ENCODE data around the gene RPP25L. TPM values are rescaled to one million over a fixed set of nuclear protein-coding genes. Genes with fewer than 3 reads are reported as not detected.

The RPP25L gene
- total and polyA plus RNA-seq, 9 of the 15 experiments (the other 6 are each of a cell fraction or from before 2014, with no cell fraction given), result 16.3 to 43.7 (median 29.0) TPM

DNA sequence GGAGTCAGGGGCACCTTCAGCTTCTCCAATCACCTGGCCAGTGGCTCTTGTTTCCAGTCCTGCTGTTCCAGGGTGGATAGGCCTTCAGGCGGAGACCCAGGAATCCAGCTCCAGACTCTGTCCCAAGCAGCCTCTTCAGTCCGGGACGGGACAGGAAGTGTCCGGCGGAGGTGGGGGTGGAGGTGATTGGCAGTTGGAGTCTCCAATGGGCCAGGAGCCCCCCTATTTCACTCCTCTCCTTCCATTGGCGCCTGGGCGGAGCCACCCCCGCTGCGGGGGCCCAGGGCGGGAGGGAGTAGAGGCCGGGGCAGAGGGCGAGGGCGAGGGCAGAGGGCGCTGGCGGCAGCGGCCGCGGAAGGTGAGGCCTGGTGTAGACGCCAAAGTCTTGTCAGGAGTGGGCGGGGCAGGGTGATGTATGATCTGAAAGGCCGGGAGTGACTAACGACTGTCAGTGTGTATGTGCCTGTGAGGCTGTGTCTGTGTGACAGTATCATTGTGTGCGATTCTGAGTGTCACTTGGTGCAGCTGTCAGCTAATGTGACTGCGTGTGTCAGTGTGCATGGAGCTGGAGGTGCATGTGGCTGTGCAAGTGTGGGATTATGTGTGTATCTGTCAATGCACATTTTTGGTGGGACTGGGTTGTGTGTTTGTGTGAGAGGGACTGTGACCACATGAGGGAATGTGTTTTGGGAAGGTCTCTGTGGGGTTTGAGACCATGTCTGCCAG lies 40.1 kb upstream of the RPP25L start, which contains the start of gene IL11RA (continued):
- TF ChIP-seq RNF2 (IDR thresholded peaks at IDR 0.05) (peak; percentile 41; the same call in 1 of the 2 replicates), NFE2L1 (tag; IDR thresholded peaks at IDR 0.05; ENCODE audit: borderline replicate concordance, low read depth) (no peak), NR3C1 (CRISPR knock-in tag; IDR thresholded peaks at IDR 0.05) (no peak), KAT2B (IDR thresholded peaks at IDR 0.05; ENCODE audit: low read depth, low read length) (no peak), CAMTA2 (CRISPR knock-in tag; conservative IDR thresholded peaks at IDR 0.05) (no peak), TAF1 (IDR thresholded peaks at IDR 0.05; ENCODE audit: control insufficient read depth, extremely low read depth, insufficient read depth, low read length, severe bottlenecking) (peak; percentile 44), KLF6 (CRISPR knock-in tag; IDR thresholded peaks at IDR 0.05; ENCODE audit: borderline replicate concordance) (no peak; the same call in 1 of the 2 replicates), ATF4 (CRISPR knock-in tag; IDR thresholded peaks at IDR 0.05) (no peak), STAG1 (CRISPR knock-in tag; IDR thresholded peaks at IDR 0.05; ENCODE audit: borderline replicate concordance) (no peak), TGIF2 (CRISPR knock-in tag; IDR thresholded peaks at IDR 0.05) (no peak), ZNF143 (CRISPR knock-in tag; IDR thresholded peaks at IDR 0.05) (no peak), ZNF146 (CRISPR knock-in tag; IDR thresholded peaks at IDR 0.05; ENCODE audit: unreplicated experiment) (no peak), ATF2 (CRISPR knock-in tag; IDR thresholded peaks at IDR 0.05) (no peak), TCFL5 (CRISPR knock-in tag; conservative IDR thresholded peaks at IDR 0.05) (no peak), ZFP1 (CRISPR knock-in tag; IDR thresholded peaks at IDR 0.05) (no peak)
- TF ChIP-seq, protein P1, sequence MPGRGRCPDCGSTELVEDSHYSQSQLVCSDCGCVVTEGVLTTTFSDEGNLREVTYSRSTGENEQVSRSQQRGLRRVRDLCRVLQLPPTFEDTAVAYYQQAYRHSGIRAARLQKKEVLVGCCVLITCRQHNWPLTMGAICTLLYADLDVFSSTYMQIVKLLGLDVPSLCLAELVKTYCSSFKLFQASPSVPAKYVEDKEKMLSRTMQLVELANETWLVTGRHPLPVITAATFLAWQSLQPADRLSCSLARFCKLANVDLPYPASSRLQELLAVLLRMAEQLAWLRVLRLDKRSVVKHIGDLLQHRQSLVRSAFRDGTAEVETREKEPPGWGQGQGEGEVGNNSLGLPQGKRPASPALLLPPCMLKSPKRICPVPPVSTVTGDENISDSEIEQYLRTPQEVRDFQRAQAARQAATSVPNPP (IDR thresholded peaks at IDR 0.05; ENCODE audit: borderline replicate concordance, insufficient read depth, insufficient read length), result no peak
- TF ChIP-seq, protein P2, sequence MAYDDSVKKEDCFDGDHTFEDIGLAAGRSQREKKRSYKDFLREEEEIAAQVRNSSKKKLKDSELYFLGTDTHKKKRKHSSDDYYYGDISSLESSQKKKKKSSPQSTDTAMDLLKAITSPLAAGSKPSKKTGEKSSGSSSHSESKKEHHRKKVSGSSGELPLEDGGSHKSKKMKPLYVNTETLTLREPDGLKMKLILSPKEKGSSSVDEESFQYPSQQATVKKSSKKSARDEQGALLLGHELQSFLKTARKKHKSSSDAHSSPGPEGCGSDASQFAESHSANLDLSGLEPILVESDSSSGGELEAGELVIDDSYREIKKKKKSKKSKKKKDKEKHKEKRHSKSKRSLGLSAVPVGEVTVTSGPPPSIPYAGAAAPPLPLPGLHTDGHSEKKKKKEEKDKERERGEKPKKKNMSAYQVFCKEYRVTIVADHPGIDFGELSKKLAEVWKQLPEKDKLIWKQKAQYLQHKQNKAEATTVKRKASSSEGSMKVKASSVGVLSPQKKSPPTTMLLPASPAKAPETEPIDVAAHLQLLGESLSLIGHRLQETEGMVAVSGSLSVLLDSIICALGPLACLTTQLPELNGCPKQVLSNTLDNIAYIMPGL (CRISPR knock-in tag; IDR thresholded peaks at IDR 0.05), result no peak
- TF ChIP-seq, protein P3, sequence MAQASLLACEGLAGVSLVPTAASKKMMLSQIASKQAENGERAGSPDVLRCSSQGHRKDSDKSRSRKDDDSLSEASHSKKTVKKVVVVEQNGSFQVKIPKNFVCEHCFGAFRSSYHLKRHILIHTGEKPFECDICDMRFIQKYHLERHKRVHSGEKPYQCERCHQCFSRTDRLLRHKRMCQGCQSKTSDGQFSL (CRISPR knock-in tag; IDR thresholded peaks at IDR 0.05), result no peak
- TF ChIP-seq, protein P3 (tag; IDR thresholded peaks at IDR 0.05), result no peak
- TF ChIP-seq, protein P4, sequence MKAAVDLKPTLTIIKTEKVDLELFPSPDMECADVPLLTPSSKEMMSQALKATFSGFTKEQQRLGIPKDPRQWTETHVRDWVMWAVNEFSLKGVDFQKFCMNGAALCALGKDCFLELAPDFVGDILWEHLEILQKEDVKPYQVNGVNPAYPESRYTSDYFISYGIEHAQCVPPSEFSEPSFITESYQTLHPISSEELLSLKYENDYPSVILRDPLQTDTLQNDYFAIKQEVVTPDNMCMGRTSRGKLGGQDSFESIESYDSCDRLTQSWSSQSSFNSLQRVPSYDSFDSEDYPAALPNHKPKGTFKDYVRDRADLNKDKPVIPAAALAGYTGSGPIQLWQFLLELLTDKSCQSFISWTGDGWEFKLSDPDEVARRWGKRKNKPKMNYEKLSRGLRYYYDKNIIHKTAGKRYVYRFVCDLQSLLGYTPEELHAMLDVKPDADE (conservative IDR thresholded peaks at IDR 0.05; ENCODE audit: control insufficient read depth, low read depth, low read length), result peak; percentile 46; the same call in 1 of the 2 replicates

All from K562 (cell line).